B cell (primary cell): ENCODE measurements around the gene FBLN5. TPM values are rescaled to one million over a fixed set of nuclear protein-coding genes. Genes with fewer than 3 reads are reported as not detected.

ENCODE experiments used
- ATAC-seq: fragments of 200-7000 bp; cut with Tn5 transposase; one replicate; pipeline ENCODE4 v1.10.0; 2021; ENCODE audit warnings: low read depth, mild to moderate bottlenecking, moderate number of reproducible peaks, moderate library complexity
- CTCF ChIA-PET: fragments of 350-600 bp; sonication (Branson Sonifier 250); formaldehyde crosslinking; loops from one replicate; lab custom pipeline; 2021; ENCODE audit warnings: antibody characterized with exemption, inconsistent platforms; lab: Charles Lee
- POLR2A ChIA-PET: fragments of 350-600 bp; sonication (Branson Sonifier 250); formaldehyde crosslinking; loops from one replicate; lab custom pipeline; 2021; ENCODE audit warnings: antibody characterized with exemption; lab: Charles Lee
- DNase-seq: peaks from one replicate; pipeline ENCODE4 v3.0.0; 2013
- H2AFZ ChIP-seq: 2 replicates; pipeline ENCODE4 v1.6.1; 2012; ENCODE audit warnings: mild to moderate bottlenecking, low read depth, low read length; ENCODE audit not compliant: insufficient read depth, poor library complexity, severe bottlenecking
- H3K27ac ChIP-seq, 2 donors: 1 replicate in 1 of 2; 2 replicates in 1 of 2; pipeline ENCODE4 v1.5.1; 2012 to 2013; ENCODE audit warnings: low read length in 2 of 2, mild to moderate bottlenecking in 2 of 2, moderate library complexity in 1 of 2
- H3K27me3 ChIP-seq, 4 experiments: fragments of 200-600 bp in 1 of 4; sonication (generic) in 1 of 4; replicated peaks in 1 of 4; 1 replicate in 2 of 4; 2 replicates in 2 of 4; pipeline versions ENCODE4 v1.6.1 to v1.7.0; 2013 to 2016; ENCODE audit warnings: low read length in 3 of 4, mild to moderate bottlenecking in 2 of 4, mixed read lengths in 1 of 4, moderate library complexity in 1 of 4; ENCODE audit not compliant: insufficient read depth in 4 of 4, control insufficient read depth in 3 of 4; ENCODE audit errors: control extremely low read depth in 1 of 4
- H3K36me3 ChIP-seq, 2 experiments: replicated peaks in 1 of 2; 1 replicate in 1 of 2; 2 replicates in 1 of 2; pipeline versions ENCODE4 v1.6.1 to v1.7.1; 2013; ENCODE audit warnings: low read length in 1 of 2; ENCODE audit not compliant: insufficient read depth in 2 of 2, control insufficient read depth in 1 of 2; ENCODE audit errors: control extremely low read depth in 1 of 2, extremely low read depth in 1 of 2
- H3K4me1 ChIP-seq, 2 donors: fragments of 200-600 bp in 1 of 2; sonication (generic) in 1 of 2; 1 replicate in 1 of 2; 2 replicates in 1 of 2; pipeline versions ENCODE4 v1.5.1 to v1.6.1; 2013 to 2017; ENCODE audit warnings: low read length in 2 of 2; ENCODE audit not compliant: control insufficient read depth in 2 of 2, insufficient read depth in 2 of 2
- H3K4me2 ChIP-seq: replicated peaks from 2 replicates; pipeline ENCODE3; 2012; ENCODE audit warnings: mild to moderate bottlenecking, low read depth, low read length; ENCODE audit not compliant: poor library complexity, severe bottlenecking
- H3K4me3 ChIP-seq, 5 experiments: fragments of 200-600 bp in 1 of 5; sonication (generic) in 1 of 5; 1 replicate in 3 of 5; 2 replicates in 2 of 5; pipeline versions ENCODE4 v1.5.1 to v1.7.0; 2011 to 2016; ENCODE audit warnings: low read length in 4 of 5, mild to moderate bottlenecking in 4 of 5, low read depth in 2 of 5, control low read depth in 1 of 5, moderate library complexity in 1 of 5; ENCODE audit not compliant: insufficient read depth in 1 of 5; ENCODE audit errors: control extremely low read depth in 1 of 5, extremely low read depth in 1 of 5
- H3K79me2 ChIP-seq: fragments of 200-600 bp; sonication (generic); one replicate; pipeline ENCODE4 v1.6.0; 2016; ENCODE audit warnings: low read length; ENCODE audit not compliant: control insufficient read depth, insufficient read depth
- H3K9ac ChIP-seq: fragments of 200-600 bp; sonication (generic); 2 replicates; pipeline ENCODE4 v1.6.1; 2017; ENCODE audit warnings: mild to moderate bottlenecking, low read length, moderate library complexity
- H3K9me3 ChIP-seq, 3 donors: one replicate each; pipeline versions ENCODE4 v1.6.1 to v1.7.1; 2013; ENCODE audit warnings: low read length in 2 of 3; ENCODE audit not compliant: control insufficient read depth in 2 of 3, insufficient read depth in 1 of 3; ENCODE audit errors: control extremely low read depth in 1 of 3
- H4K20me1 ChIP-seq: 2 replicates; pipeline ENCODE4 v1.6.0; 2012; ENCODE audit warnings: mild to moderate bottlenecking, low read length; ENCODE audit not compliant: insufficient read depth, control insufficient read depth, poor library complexity, severe bottlenecking
- H3K27ac Mint-ChIP-seq: one replicate; pipeline ENCODE4 v1.8.0; 2021; ENCODE audit warnings: mixed read lengths
- H3K27me3 Mint-ChIP-seq: one replicate; pipeline ENCODE4 v1.8.0; 2021; ENCODE audit warnings: mixed read lengths
- H3K4me1 Mint-ChIP-seq: one replicate; pipeline ENCODE4 v1.8.0; 2021; ENCODE audit warnings: mixed read lengths
- H3K4me3 Mint-ChIP-seq: one replicate; pipeline ENCODE4 v1.8.0; 2021; ENCODE audit warnings: mixed read lengths
- H3K9me3 Mint-ChIP-seq: one replicate; pipeline ENCODE4 v1.8.0; 2022; ENCODE audit warnings: mixed read lengths; ENCODE audit not compliant: insufficient read depth
- EZH2 ChIP-seq: IDR thresholded peaks from 2 replicates; pipeline ENCODE4 v1.6.1; 2012; ENCODE audit warnings: borderline replicate concordance, low read depth, mild to moderate bottlenecking, moderate library complexity, low read length; ENCODE audit not compliant: insufficient read depth, poor library complexity, severe bottlenecking
- WGBS: methylation state at CpG from one replicate; pipeline ENCODE4 v1.1.5; 2013; ENCODE audit warnings: missing lambda C conversion rate; ENCODE audit not compliant: insufficient coverage; 5-methylcytosine and 5-hydroxymethylcytosine counted together
- intact Hi-C: fragments of 100-400 bp; cut with micrococcal nuclease; formaldehyde crosslinking; loops from one replicate; pipeline ENCODE4 v1.10.0; 2022
- polyA plus RNA-seq: library from polyadenylated mRNA; depleted of rRNA; stranded (reverse); fragments of >200 nt; gene quantifications from 2 replicates; pipeline ENCODE4 v1.2.3, GENCODE V29; 2012
- total RNA-seq, 2 donors: library from RNA; stranded (reverse); fragments of 120-200 nt in 1 of 2; gene quantifications; 1 replicate in 1 of 2; 2 replicates in 1 of 2; pipeline versions ENCODE4 v1.2.3 to v1.2.4, GENCODE V29; 2013 to 2022
- TF ChIP-seq, protein P1 (sequence below): fragments of 200-600 bp; IDR thresholded peaks from one replicate; pipeline ENCODE4 v1.8.0; 2022; ENCODE audit warnings: antibody characterized with exemption, mild to moderate bottlenecking

Gene FBLN5
- total and polyA plus RNA-seq, 2 donors (not counting 1 experiment from before 2014, with no cell fraction given): 0.31 to 0.37 TPM

DNA sequence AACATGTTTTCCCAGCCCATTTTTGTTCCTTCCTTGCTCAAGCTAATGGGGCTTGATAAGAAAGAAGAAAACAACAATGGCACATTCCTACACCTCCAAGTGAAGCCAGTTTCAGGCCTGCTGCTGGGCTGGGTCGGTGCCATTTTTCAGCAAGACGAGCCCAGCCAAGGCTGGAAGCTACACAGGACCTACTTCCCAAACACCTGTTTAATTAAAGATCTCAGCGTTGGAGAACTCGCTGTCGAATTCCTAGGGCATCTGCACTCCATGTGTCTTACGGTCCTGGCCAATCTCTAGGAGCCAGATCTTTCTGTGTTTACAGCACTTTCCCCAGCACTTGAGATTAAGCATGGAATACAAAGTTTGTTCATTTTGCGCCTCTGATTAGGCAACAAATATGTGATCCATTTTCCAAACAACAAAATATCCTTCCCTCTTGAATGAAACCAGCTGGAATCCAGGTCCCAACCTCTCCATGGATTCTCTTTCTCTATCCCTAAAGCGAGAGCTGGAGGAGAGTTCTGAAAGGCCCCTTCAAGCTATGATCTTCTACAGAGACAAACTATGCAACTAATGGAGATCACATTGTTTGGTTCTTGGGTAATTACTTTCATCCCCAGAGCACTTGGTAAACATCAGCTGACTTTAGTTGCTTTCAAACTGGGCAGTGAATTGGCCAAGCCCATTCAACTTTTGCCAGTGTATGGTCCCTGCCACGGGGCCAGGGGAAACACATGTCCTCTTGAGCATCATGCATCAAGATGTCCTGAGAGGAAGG, 45.9 kb downstream of the FBLN5 start:
- no peak for ATAC-seq
- H3K27ac Mint-ChIP-seq: no peak overlapping the region
- no peaks in the 10 kb centered on the region for H3K9me3 Mint-ChIP-seq
- no peak overlapping the region for H3K4me3 Mint-ChIP-seq
- no peak overlapping the region for H3K4me2 ChIP-seq
- H3K9ac ChIP-seq: no peak overlapping the region
- TF ChIP-seq EZH2: no peak
- TF ChIP-seq, protein P1, sequence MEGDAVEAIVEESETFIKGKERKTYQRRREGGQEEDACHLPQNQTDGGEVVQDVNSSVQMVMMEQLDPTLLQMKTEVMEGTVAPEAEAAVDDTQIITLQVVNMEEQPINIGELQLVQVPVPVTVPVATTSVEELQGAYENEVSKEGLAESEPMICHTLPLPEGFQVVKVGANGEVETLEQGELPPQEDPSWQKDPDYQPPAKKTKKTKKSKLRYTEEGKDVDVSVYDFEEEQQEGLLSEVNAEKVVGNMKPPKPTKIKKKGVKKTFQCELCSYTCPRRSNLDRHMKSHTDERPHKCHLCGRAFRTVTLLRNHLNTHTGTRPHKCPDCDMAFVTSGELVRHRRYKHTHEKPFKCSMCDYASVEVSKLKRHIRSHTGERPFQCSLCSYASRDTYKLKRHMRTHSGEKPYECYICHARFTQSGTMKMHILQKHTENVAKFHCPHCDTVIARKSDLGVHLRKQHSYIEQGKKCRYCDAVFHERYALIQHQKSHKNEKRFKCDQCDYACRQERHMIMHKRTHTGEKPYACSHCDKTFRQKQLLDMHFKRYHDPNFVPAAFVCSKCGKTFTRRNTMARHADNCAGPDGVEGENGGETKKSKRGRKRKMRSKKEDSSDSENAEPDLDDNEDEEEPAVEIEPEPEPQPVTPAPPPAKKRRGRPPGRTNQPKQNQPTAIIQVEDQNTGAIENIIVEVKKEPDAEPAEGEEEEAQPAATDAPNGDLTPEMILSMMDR: no peak
- H3K27me3 Mint-ChIP-seq: peaks cover 25% of the 10 kb centered on the region
- ChIA-PET CTCF (no interaction called here), POLR2A (no interaction called here)
- intact Hi-C loops: no loop called here
- no peaks in the 10 kb centered on the region for H4K20me1 ChIP-seq
- H3K79me2 ChIP-seq: no peaks in the 10 kb centered on the region
- H3K9me3 ChIP-seq: peaks cover 0 to 3% (median 0%) of the 10 kb centered on the region in 3 donors
- no peak for DNase-seq
- H3K27me3 ChIP-seq: no peaks in the 10 kb centered on the region
- no peaks in the 10 kb centered on the region for H3K36me3 ChIP-seq
- no peak overlapping the region for H2AFZ ChIP-seq
- no peaks in the 10 kb centered on the region for H3K4me1 ChIP-seq
- no peak overlapping the region for H3K27ac ChIP-seq
- H3K4me1 Mint-ChIP-seq: no peaks in the 10 kb centered on the region
- 97% methylated on average over 7 of the region's 9 CpGs for WGBS
- H3K4me3 ChIP-seq: no peak overlapping the region

DNA sequence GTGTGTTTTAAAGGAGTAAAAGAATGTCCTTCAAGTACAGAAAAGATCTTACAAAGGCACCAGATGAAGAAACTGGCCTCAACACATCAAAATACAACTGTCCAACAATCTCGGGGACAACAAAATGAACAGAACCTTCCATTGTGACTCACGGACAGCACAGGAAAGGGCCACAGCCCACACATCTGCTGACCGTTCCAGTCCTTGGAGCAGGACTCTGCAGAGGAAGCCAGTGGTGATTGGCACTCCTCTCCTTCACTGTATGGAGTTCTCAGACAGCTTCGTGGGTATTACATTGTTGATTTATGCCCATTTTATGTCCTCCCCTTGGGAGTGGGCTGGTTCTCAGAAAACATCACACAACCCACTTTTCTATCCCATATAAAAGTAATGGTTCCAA, 47.7 kb downstream of the FBLN5 start:
- WGBS: 90% methylated on average over 3 of the region's 4 CpGs
- H3K4me1 ChIP-seq: no peaks in the 10 kb centered on the region
- no peak overlapping the region for H3K4me3 Mint-ChIP-seq
- no peaks in the 10 kb centered on the region for H3K79me2 ChIP-seq
- H3K27ac Mint-ChIP-seq: no peak overlapping the region
- H3K9me3 ChIP-seq: no peaks in the 10 kb centered on the region
- intact Hi-C loops: no loop called here
- POLR2A ChIA-PET: no interaction called here
- no peak for ATAC-seq
- no peaks in the 10 kb centered on the region for H3K9me3 Mint-ChIP-seq
- H3K36me3 ChIP-seq: no peaks in the 10 kb centered on the region
- H3K4me3 ChIP-seq: no peak overlapping the region
- H3K27ac ChIP-seq: no peak overlapping the region
- no peak overlapping the region for H3K9ac ChIP-seq
- no peaks in the 10 kb centered on the region for H3K4me1 Mint-ChIP-seq
- no peak overlapping the region for H3K4me2 ChIP-seq
- peaks cover 25% of the 10 kb centered on the region for H3K27me3 Mint-ChIP-seq
- H4K20me1 ChIP-seq: no peaks in the 10 kb centered on the region
- no peak overlapping the region for H2AFZ ChIP-seq
- CTCF ChIA-PET: interaction anchor here (0.5 to 2.3 kb wide), 2 partner anchors 224 to 250 kb away, joined by 3 to 7 read pairs; no protein-coding TSS in a partner anchor
- no peak for TF ChIP-seq EZH2
- TF ChIP-seq, protein P1: no peak
- DNase-seq: no peak
- no peaks in the 10 kb centered on the region for H3K27me3 ChIP-seq
